MCF 10A (cell line): ENCODE measurements around the gene LINC01488. TPM values are rescaled to one million over a fixed set of nuclear protein-coding genes. Genes with fewer than 3 reads are reported as not detected.

ENCODE experiments used
- BruUV-seq: library from RNA; stranded (reverse); fragments of 400-500 nt; replicated peaks from 2 replicates; lab custom pipeline; 2021; lab: Mats Ljungman, UMichigan
- CTCF ChIA-PET: fragments of 300-600 bp; sonication (Branson Sonifier 250); formaldehyde crosslinking; extraction: SDS; loops from one replicate; lab custom pipeline; 2021; ENCODE audit warnings: antibody characterized with exemption, inconsistent platforms; lab: Yijun Ruan, JAX
- POLR2A ChIA-PET: fragments of 300-600, 350-650 bp; sonication (Branson Sonifier 250); formaldehyde crosslinking; extraction: SDS; loops from one replicate; lab custom pipeline; 2020; ENCODE audit warnings: antibody characterized with exemption, inconsistent platforms; lab: Yijun Ruan, JAX
- DNase-seq: peaks from one replicate; pipeline ENCODE4 v3.0.0-alpha.2; 2018; ENCODE audit not compliant: unreplicated experiment
- H3K27ac Mint-ChIP-seq: one replicate; pipeline ENCODE4 v1.8.0; 2022; ENCODE audit warnings: mild to moderate bottlenecking, low read depth, mixed read lengths; ENCODE audit not compliant: unreplicated experiment
- H3K27me3 Mint-ChIP-seq: one replicate; pipeline ENCODE4 v1.8.0; 2022; ENCODE audit warnings: mixed read lengths; ENCODE audit not compliant: insufficient read depth, unreplicated experiment
- H3K36me3 Mint-ChIP-seq: one replicate; pipeline ENCODE4 v1.8.0; 2022; ENCODE audit warnings: mild to moderate bottlenecking, moderate library complexity, mixed read lengths; ENCODE audit not compliant: insufficient read depth, unreplicated experiment
- H3K4me1 Mint-ChIP-seq: one replicate; pipeline ENCODE4 v1.8.0; 2022; ENCODE audit warnings: mixed read lengths; ENCODE audit not compliant: insufficient read depth, unreplicated experiment
- H3K4me3 Mint-ChIP-seq: one replicate; pipeline ENCODE4 v1.8.0; 2022; ENCODE audit warnings: mild to moderate bottlenecking, moderate library complexity, mixed read lengths; ENCODE audit not compliant: unreplicated experiment
- H3K9me3 Mint-ChIP-seq: one replicate; pipeline ENCODE4 v1.8.0; 2022; ENCODE audit warnings: mixed read lengths; ENCODE audit not compliant: unreplicated experiment
- CTCF ChIP-seq: fragments of 200-600 bp; IDR thresholded peaks from one replicate; pipeline ENCODE4 v1.8.0; 2022; ENCODE audit warnings: antibody characterized with exemption, mild to moderate bottlenecking; ENCODE audit not compliant: unreplicated experiment
- intact Hi-C: fragments of 100-400 bp; cut with micrococcal nuclease; formaldehyde crosslinking; loops from 2 replicates; pipeline ENCODE4 v1.14.1; 2022
- total RNA-seq: library from RNA; stranded (reverse); gene quantifications from 2 replicates; pipeline ENCODE4 v1.2.3, GENCODE V29; 2022

The LINC01488 gene
- total RNA-seq, 1 experiment from 2014 or later = not detected

DNA sequence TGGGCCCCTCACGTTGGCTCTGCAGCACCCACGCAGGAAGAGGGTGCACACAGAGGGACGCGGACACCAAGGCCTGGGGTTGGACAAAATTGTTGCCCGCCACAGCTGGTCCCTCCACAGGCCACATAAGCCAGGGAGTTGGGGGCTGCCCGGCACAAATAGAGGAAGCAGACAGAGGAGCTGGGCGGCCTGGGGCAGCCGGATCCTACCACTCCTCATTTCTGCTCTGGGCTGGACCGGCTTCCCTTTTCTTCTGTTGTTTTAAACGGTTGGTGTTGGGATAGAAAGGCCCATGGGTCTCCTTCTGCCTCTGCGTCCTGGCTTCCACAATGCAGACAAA, 36.4 kb upstream of the LINC01488 start:
- POLR2A ChIA-PET = no interaction called here
- no peaks in the 10 kb centered on the region for H3K27me3 Mint-ChIP-seq
- DNase-seq = no peak
- H3K9me3 Mint-ChIP-seq = no peaks in the 10 kb centered on the region
- no peak overlapping the region for H3K27ac Mint-ChIP-seq
- CTCF ChIA-PET = interaction anchor here (1.0 kb wide), 1 partner anchor 226 kb away, joined by 4 read pairs; no protein-coding TSS in a partner anchor
- peaks cover 21% of the 10 kb centered on the region for H3K4me1 Mint-ChIP-seq
- BruUV-seq = no TSS peak
- no peak for TF ChIP-seq CTCF
- intact Hi-C loops = loop anchor here (10.0 kb wide), 1 partner anchor 310 kb away; no protein-coding TSS in a partner anchor
- no peak overlapping the region for H3K4me3 Mint-ChIP-seq
- H3K36me3 Mint-ChIP-seq = no peaks in the 10 kb centered on the region

DNA sequence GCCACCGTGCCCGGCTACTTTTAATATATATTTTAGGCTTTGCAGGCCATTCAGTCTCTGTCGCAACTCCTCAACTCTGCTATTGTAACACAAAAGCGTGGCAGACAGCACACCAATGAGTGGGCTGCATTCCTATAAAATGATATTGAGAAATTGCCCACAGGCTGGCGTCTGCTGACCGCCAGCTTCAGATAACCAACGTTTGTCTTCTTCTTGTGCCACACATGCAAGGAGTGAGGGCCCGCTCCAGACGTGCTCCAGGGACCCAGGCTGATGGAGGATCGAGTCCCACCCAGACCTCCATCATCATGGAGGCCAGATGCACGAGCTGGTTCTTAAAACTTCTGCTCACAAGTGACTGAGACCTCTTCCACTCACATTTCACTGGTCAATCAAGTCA, 35.4 kb upstream of the LINC01488 start:
- H3K4me1 Mint-ChIP-seq = peaks cover 21% of the 10 kb centered on the region
- H3K9me3 Mint-ChIP-seq = peaks cover 3% of the 10 kb centered on the region
- ChIA-PET POLR2A (interaction anchor here (0.6 to 2.5 kb wide), 2 partner anchors 14 to 39 kb away, joined by 3 to 9 read pairs; no protein-coding TSS in a partner anchor), CTCF (no interaction called here)
- no peaks in the 10 kb centered on the region for H3K36me3 Mint-ChIP-seq
- H3K4me3 Mint-ChIP-seq = no peak overlapping the region
- H3K27me3 Mint-ChIP-seq = no peaks in the 10 kb centered on the region
- BruUV-seq = no TSS peak
- no peak for TF ChIP-seq CTCF
- DNase-seq = peak; percentile 61
- intact Hi-C loops = loop anchor here (10.0 kb wide), 1 partner anchor 311 kb away; no protein-coding TSS in a partner anchor
- H3K27ac Mint-ChIP-seq = no peak overlapping the region

- Mint-ChIP-seq H3K36me3 (no peaks in the 10 kb centered on the region), H3K27ac (no peak overlapping the region), H3K9me3 (peaks cover 11% of the 10 kb centered on the region), H3K4me1 (peaks cover 13% of the 10 kb centered on the region), H3K27me3 (no peaks in the 10 kb centered on the region), H3K4me3 (no peak overlapping the region)
- peak; percentile 27 for DNase-seq
- no peak for TF ChIP-seq CTCF
- intact Hi-C loops = loop anchor here (10.0 kb wide), 1 partner anchor 313 kb away; no protein-coding TSS in a partner anchor
- ChIA-PET CTCF (interaction anchor here (0.7 to 1.2 kb wide), 4 partner anchors 11 to 464 kb away, joined by 3 to 5 read pairs (median 4); no protein-coding TSS in a partner anchor), POLR2A (interaction anchor here (0.7 to 2.5 kb wide), 2 partner anchors 9 to 13 kb away, joined by 3 to 9 read pairs; no protein-coding TSS in a partner anchor)
- no TSS peak for BruUV-seq
Measured at GRCh38 chr11:69447786-69448185, 33.7 kb upstream of the LINC01488 start.

DNA sequence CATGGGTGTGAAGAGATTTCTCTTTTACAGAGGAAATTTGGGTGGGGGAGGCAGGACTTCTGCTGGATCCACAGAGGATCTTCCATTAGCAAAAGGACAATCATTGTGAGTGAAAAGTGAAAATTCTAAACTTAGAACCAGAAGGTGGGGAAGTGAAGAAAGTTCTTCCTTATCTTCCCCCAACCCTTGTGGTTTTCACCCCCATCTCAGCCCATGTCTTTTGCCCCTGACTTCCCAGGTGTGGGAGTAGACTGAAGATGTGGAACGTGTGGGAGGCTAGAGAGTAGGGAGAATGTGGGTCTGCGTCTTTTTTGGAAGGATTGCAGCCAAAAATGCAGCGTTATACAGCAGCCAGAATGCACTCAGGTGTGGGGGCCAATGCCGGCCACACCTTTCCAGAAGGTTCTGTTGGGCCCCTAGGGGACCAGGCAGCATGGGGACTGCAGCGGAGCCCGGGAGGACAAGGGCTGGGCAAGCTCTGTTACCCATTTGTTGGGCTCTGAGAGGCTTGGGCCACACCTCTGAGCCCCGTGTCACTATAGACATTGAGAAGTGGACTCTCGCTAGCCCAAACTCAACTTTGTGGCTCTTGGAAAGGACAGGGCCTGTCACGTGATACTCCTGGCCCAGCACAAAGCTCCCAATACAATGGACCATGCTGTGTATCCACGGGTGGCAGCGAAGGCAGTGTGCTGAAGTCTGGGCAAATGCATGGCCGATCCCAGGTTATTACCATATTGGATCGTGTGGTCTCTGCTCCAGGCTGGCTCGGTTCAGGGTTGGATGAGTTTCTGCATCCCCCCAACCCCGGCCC, 32.8 kb upstream of the LINC01488 start:
- BruUV-seq = no TSS peak
- Mint-ChIP-seq H3K36me3 (no peaks in the 10 kb centered on the region), H3K9me3 (peaks cover 11% of the 10 kb centered on the region), H3K27me3 (no peaks in the 10 kb centered on the region), H3K4me3 (no peak overlapping the region), H3K4me1 (peaks cover 13% of the 10 kb centered on the region), H3K27ac (no peak overlapping the region)
- DNase-seq = no peak
- ChIA-PET CTCF (interaction anchor here (0.7 to 1.2 kb wide), 2 partner anchors 12 to 37 kb away, joined by 3 to 5 read pairs; no protein-coding TSS in a partner anchor), POLR2A (interaction anchor here (0.7 to 2.5 kb wide), 3 partner anchors 8 to 1076 kb away, joined by 3 to 9 read pairs (median 4); no protein-coding TSS in a partner anchor)
- no peak for TF ChIP-seq CTCF
- intact Hi-C loops = loop anchor here (10.0 kb wide), 1 partner anchor 314 kb away; no protein-coding TSS in a partner anchor
